ENCODE data around the gene AFF2. TPM values are rescaled to one million over a fixed set of nuclear protein-coding genes. Genes with fewer than 3 reads are reported as not detected.

AFF2 gene
- total RNA-seq (2014; rRNA removed; shearing (Covaris generic)) = 1.0 and 1.4 TPM in 2 replicates
- 0.07 and 0.10 TPM in 2 replicates for polyA plus RNA-seq (2015; cell fraction: cytosol; rRNA removed)
- 0.12 and 0.18 TPM in 2 replicates for polyA plus RNA-seq (2015; cell fraction: nucleus; rRNA removed)

GRCh38 chrX:148500423-148501385, at the start of gene AFF2:
Gene AFF2, plus strand, starts transcription at chrX:148500617. Its CDS starts 481 bp downstream, at chrX:148501098.
- DNase-seq (ENCODE audit: low read depth) = peak; percentile 13

- peak; percentile 50 for DNase-seq (ENCODE audit: low read depth)
Measured at GRCh38 chrX:148457279-148457678, 43.1 kb upstream of the AFF2 start.

GRCh38 chrX:148459343-148459742, 41.1 kb upstream of the AFF2 start:
- DNase-seq (ENCODE audit: low read depth) = no peak

- peak; percentile 23 for DNase-seq (ENCODE audit: low read depth)
Measured at GRCh38 chrX:148466292-148466691, 34.1 kb upstream of the AFF2 start.

- no peak for DNase-seq (ENCODE audit: low read depth)
Measured at GRCh38 chrX:148470324-148470723, 30.1 kb upstream of the AFF2 start.

- no peak for DNase-seq (ENCODE audit: low read depth)
Measured at GRCh38 chrX:148474030-148474429, 26.4 kb upstream of the AFF2 start.

- no peak for DNase-seq (ENCODE audit: low read depth)
Measured at GRCh38 chrX:148492057-148492456, 8.4 kb upstream of the AFF2 start.

GRCh38 chrX:148495176-148495575, 5.2 kb upstream of the AFF2 start:
- DNase-seq (ENCODE audit: low read depth) = no peak

- DNase-seq (ENCODE audit: low read depth) = no peak
Measured at GRCh38 chrX:148498067-148498466, 2.4 kb upstream of the AFF2 start.

GRCh38 chrX:148499638-148500422, 587 bp upstream of the AFF2 start:
- no peak for DNase-seq (ENCODE audit: low read depth)

- no peak for DNase-seq (ENCODE audit: low read depth)
Measured at GRCh38 chrX:148501386-148502066, 1.1 kb downstream of the AFF2 start.

GRCh38 chrX:148504506-148504905, 4.1 kb downstream of the AFF2 start:
- no peak for DNase-seq (ENCODE audit: low read depth)

- DNase-seq (ENCODE audit: low read depth) = no peak
Measured at GRCh38 chrX:148507418-148507817, 7.0 kb downstream of the AFF2 start.

- no peak for DNase-seq (ENCODE audit: low read depth)
Measured at GRCh38 chrX:148512453-148512852, 12.0 kb downstream of the AFF2 start.

- DNase-seq (ENCODE audit: low read depth) = no peak
Measured at GRCh38 chrX:148513661-148514060, 13.2 kb downstream of the AFF2 start.

- DNase-seq (ENCODE audit: low read depth) = peak; percentile 65
Measured at GRCh38 chrX:148517176-148517575, 16.8 kb downstream of the AFF2 start.

- DNase-seq (ENCODE audit: low read depth) = no peak
Measured at GRCh38 chrX:148522006-148522405, 21.6 kb downstream of the AFF2 start.

- no peak for DNase-seq (ENCODE audit: low read depth)
Measured at GRCh38 chrX:148523303-148524080, 23.1 kb downstream of the AFF2 start.

GRCh38 chrX:148530464-148531077, 30.2 kb downstream of the AFF2 start:
- DNase-seq (ENCODE audit: low read depth) = peak; percentile 2

- DNase-seq (ENCODE audit: low read depth) = no peak
Measured at GRCh38 chrX:148534291-148534690, 33.9 kb downstream of the AFF2 start.

All from HT1080 (cell line).